Right renal pelvis (tissue), 4 donors: Measurements from ENCODE around the gene DONSON. TPM values are rescaled to one million over a fixed set of nuclear protein-coding genes. Genes with fewer than 3 reads are reported as not detected.

ENCODE experiments used
- DNase-seq, 4 donors: peaks; one replicate each; pipeline ENCODE4 v3.0.0-alpha.2; 2013; ENCODE audit warnings: low read depth in 4 of 4, low spot score in 3 of 4, missing footprints in 1 of 4
- polyA plus RNA-seq, 4 donors: library from polyadenylated mRNA; unstranded; fragments of 120-200 nt; gene quantifications; one replicate each; pipeline ENCODE4 v1.2.1, GENCODE V29; 2013; ENCODE audit not compliant: insufficient read length in 4 of 4

The DONSON gene
- polyA plus RNA-seq, 4 donors = 31.3 to 39.3 (median 35.3) TPM

- no peak for DNase-seq
Measured at GRCh38 chr21:33562389-33562788, 26.1 kb downstream of the DONSON start.

GRCh38 chr21:33561373-33561772 is 27.1 kb downstream of the DONSON start:
- no peak for DNase-seq

- DNase-seq = no peak
Measured at GRCh38 chr21:33560965-33561364, 27.5 kb downstream of the DONSON start.

GRCh38 chr21:33559813-33560212 is 28.7 kb downstream of the DONSON start:
- DNase-seq = no peak

GRCh38 chr21:33558777-33559421 is 29.6 kb downstream of the DONSON start:
- no peak for DNase-seq

- no peak for DNase-seq
Measured at GRCh38 chr21:33557447-33557846, 31.0 kb downstream of the DONSON start.

GRCh38 chr21:33554982-33555344 is 33.5 kb downstream of the DONSON start:
- no peak for DNase-seq

GRCh38 chr21:33554236-33554981 is 34.1 kb downstream of the DONSON start:
- no peak for DNase-seq

- DNase-seq = no peak
Measured at GRCh38 chr21:33552999-33553598, 35.4 kb downstream of the DONSON start.

GRCh38 chr21:33552093-33552998 is 36.1 kb downstream of the DONSON start:
- DNase-seq = no peak

- DNase-seq = no peak
Measured at GRCh38 chr21:33551664-33552063, 36.8 kb downstream of the DONSON start.

- DNase-seq = no peak
Measured at GRCh38 chr21:33550772-33551660, 37.5 kb downstream of the DONSON start.

- no peak for DNase-seq
Measured at GRCh38 chr21:33549848-33550771, 38.4 kb downstream of the DONSON start.

- DNase-seq = no peak
Measured at GRCh38 chr21:33546086-33546485, 42.4 kb downstream of the DONSON start.

GRCh38 chr21:33544451-33545195 is 43.9 kb downstream of the DONSON start:
- DNase-seq = no peak

GRCh38 chr21:33543505-33544129 is 44.9 kb downstream of the DONSON start:
- peak in 1 of 4 donors; percentile 49 for DNase-seq

GRCh38 chr21:33542640-33543504 is 45.6 kb downstream of the DONSON start, which contains the start of gene SON:
Gene SON (plus strand): TSS chr21:33543038. CDS start chr21:33543093, 55 bp downstream.
- peak; percentile 92 to 98 (median 96) for DNase-seq
